Sigmoid colon (tissue), 4 donors: ENCODE results near the gene PPP1R3C.

ENCODE experiments used
- CTCF ChIP-seq, 4 experiments: fragments of 450-650 bp in 3 of 4; fragments of 200-600 bp in 1 of 4; IDR thresholded peaks; one replicate each; pipeline ENCODE4 v1.5.1; 2016 to 2019; ENCODE audit warnings: antibody characterized with exemption in 4 of 4, mild to moderate bottlenecking in 3 of 4, moderate library complexity in 2 of 4
- EP300 ChIP-seq, 4 donors: sonication (generic); formaldehyde crosslinking; IDR thresholded peaks; one replicate each; pipeline ENCODE4 v1.6.1; 2017; ENCODE audit warnings: antibody characterized with exemption in 4 of 4
- POLR2A ChIP-seq, 2 donors: fragments of 450-650 bp; IDR thresholded peaks; one replicate each; pipeline ENCODE4 v1.6.1; 2016; ENCODE audit warnings: antibody characterized with exemption in 2 of 2, mild to moderate bottlenecking in 2 of 2, moderate library complexity in 2 of 2
- POLR2AphosphoS5 ChIP-seq, 4 donors: sonication (generic); formaldehyde crosslinking; IDR thresholded peaks; one replicate each; pipeline ENCODE4 v1.6.1; 2017; ENCODE audit warnings: antibody characterized with exemption in 4 of 4

- TF ChIP-seq CTCF (IDR thresholded peaks at IDR 0.05) = no peak
- no peak for TF ChIP-seq POLR2AphosphoS5 (IDR thresholded peaks at IDR 0.05)
- TF ChIP-seq POLR2A (IDR thresholded peaks at IDR 0.05) = no peak
- TF ChIP-seq EP300 (IDR thresholded peaks at IDR 0.05) = no peak
Observed at GRCh38 chr10:91677911-91678310, 45.0 kb upstream of the PPP1R3C start.
